ENCODE results near the gene ASB4. TPM values are rescaled to one million over a fixed set of nuclear protein-coding genes. Genes with fewer than 3 reads are reported as not detected.
"Not testable (repeated sequence)": the region's sequence is repeated elsewhere in the genome, so short reads cannot be mapped to it uniquely, and the experiment has no call there.

ASB4 gene
- total and polyA plus RNA-seq, 4 donors = 0.09 to 1.1 (median 0.38) TPM

DNA sequence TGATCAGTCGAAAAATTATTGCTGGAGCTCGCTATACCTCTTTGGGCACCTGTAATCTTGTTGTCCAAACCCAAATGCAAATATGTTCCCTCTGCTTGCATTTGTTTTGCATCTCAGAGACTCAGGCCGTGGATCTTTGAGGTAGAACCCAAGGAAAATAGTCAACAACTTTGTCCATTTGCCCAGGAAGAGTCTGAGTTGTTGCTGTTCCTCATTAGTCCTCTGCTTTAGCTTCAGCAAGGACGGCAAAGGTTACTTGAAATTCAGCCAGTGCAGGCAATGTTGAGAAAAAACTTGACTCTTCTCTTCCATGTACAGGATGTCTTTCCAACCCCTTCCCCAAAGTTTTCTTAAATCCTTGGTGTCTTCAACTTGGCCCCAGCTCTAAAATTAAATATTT lies 64.8 kb downstream of the ASB4 start:
- no peaks in the 10 kb centered on the region for H3K27me3 ChIP-seq (ENCODE audit: control insufficient read depth in 4 of 4, insufficient read depth in 4 of 4, low read length in 3 of 4)
- WGBS = 21% methylated on average over 4 of the region's 4 CpGs
- TF ChIP-seq ATF3 (IDR thresholded peaks at IDR 0.05) (no peak), FOXA2 (IDR thresholded peaks at IDR 0.05) (no peak), SP1 (IDR thresholded peaks at IDR 0.05) (no peak), RXRA (IDR thresholded peaks at IDR 0.05) (no peak), JUND (IDR thresholded peaks at IDR 0.05) (no peak), HNF4A (conservative IDR thresholded peaks at IDR 0.05) (no peak), TAF1 (conservative IDR thresholded peaks at IDR 0.05) (no peak)
- TF ChIP-seq, protein P1, sequence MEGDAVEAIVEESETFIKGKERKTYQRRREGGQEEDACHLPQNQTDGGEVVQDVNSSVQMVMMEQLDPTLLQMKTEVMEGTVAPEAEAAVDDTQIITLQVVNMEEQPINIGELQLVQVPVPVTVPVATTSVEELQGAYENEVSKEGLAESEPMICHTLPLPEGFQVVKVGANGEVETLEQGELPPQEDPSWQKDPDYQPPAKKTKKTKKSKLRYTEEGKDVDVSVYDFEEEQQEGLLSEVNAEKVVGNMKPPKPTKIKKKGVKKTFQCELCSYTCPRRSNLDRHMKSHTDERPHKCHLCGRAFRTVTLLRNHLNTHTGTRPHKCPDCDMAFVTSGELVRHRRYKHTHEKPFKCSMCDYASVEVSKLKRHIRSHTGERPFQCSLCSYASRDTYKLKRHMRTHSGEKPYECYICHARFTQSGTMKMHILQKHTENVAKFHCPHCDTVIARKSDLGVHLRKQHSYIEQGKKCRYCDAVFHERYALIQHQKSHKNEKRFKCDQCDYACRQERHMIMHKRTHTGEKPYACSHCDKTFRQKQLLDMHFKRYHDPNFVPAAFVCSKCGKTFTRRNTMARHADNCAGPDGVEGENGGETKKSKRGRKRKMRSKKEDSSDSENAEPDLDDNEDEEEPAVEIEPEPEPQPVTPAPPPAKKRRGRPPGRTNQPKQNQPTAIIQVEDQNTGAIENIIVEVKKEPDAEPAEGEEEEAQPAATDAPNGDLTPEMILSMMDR (IDR thresholded peaks at IDR 0.05; ENCODE audit: low read depth, low read length, missing input control) = no peak
- TF ChIP-seq, protein P2, sequence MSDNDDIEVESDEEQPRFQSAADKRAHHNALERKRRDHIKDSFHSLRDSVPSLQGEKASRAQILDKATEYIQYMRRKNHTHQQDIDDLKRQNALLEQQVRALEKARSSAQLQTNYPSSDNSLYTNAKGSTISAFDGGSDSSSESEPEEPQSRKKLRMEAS (IDR thresholded peaks at IDR 0.05) = no peak
- TF ChIP-seq, protein P3, sequence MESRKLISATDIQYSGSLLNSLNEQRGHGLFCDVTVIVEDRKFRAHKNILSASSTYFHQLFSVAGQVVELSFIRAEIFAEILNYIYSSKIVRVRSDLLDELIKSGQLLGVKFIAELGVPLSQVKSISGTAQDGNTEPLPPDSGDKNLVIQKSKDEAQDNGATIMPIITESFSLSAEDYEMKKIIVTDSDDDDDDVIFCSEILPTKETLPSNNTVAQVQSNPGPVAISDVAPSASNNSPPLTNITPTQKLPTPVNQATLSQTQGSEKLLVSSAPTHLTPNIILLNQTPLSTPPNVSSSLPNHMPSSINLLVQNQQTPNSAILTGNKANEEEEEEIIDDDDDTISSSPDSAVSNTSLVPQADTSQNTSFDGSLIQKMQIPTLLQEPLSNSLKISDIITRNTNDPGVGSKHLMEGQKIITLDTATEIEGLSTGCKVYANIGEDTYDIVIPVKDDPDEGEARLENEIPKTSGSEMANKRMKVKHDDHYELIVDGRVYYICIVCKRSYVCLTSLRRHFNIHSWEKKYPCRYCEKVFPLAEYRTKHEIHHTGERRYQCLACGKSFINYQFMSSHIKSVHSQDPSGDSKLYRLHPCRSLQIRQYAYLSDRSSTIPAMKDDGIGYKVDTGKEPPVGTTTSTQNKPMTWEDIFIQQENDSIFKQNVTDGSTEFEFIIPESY (IDR thresholded peaks at IDR 0.05) = no peak
- H3K4me1 ChIP-seq (ENCODE audit: control insufficient read depth in 4 of 4, insufficient read depth in 4 of 4, low read length in 3 of 4) = peaks cover 29 to 73% (median 63%) of the 10 kb centered on the region in 4 donors
- no peak for DNase-seq (ENCODE audit: low spot score)
- H3K9ac ChIP-seq (ENCODE audit: low read depth in 1 of 2, low read length in 2 of 2) = peak overlapping the region in 1 of 2 donors; percentile 8
- peak overlapping the region in 1 of 3 donors; percentile 5 for H3K4me3 ChIP-seq (ENCODE audit: low read depth in 1 of 3, low read length in 3 of 3)
- H3K9me3 ChIP-seq (ENCODE audit: control insufficient read depth in 4 of 4, low read length in 3 of 4) = no peaks in the 10 kb centered on the region
- no peaks in the 10 kb centered on the region for H3K36me3 ChIP-seq (ENCODE audit: control insufficient read depth in 4 of 4, insufficient read depth in 3 of 4, low read depth in 1 of 4, low read length in 3 of 4)
- H3K27ac ChIP-seq (ENCODE audit: low read depth in 1 of 2, low read length in 2 of 2) = peak overlapping the region; percentile 71 to 81

GRCh38 chr7:95552010-95552926 lies 66.5 kb downstream of the ASB4 start:
- not testable (repeated sequence) for H3K9ac ChIP-seq (ENCODE audit: low read depth in 1 of 2, low read length in 2 of 2); H3K9me3 ChIP-seq (ENCODE audit: control insufficient read depth in 4 of 4, low read length in 3 of 4); H3K27ac ChIP-seq (ENCODE audit: low read depth in 1 of 2, low read length in 2 of 2); DNase-seq (ENCODE audit: low spot score); H3K36me3 ChIP-seq (ENCODE audit: control insufficient read depth in 4 of 4, insufficient read depth in 3 of 4, low read depth in 1 of 4, low read length in 3 of 4); H3K4me3 ChIP-seq (ENCODE audit: low read depth in 1 of 3, low read length in 3 of 3); H3K27me3 ChIP-seq (ENCODE audit: control insufficient read depth in 4 of 4, insufficient read depth in 4 of 4, low read length in 3 of 4)
- WGBS = 94% methylated on average over 45 of the region's 45 CpGs
- peaks cover 25 to 56% (median 46%) of the 10 kb centered on the region in 4 donors for H3K4me1 ChIP-seq (ENCODE audit: control insufficient read depth in 4 of 4, insufficient read depth in 4 of 4, low read length in 3 of 4)

- 28% methylated on average over 2 of the region's 2 CpGs for WGBS
- Histone ChIP-seq H3K9ac (ENCODE audit: low read depth in 1 of 2, low read length in 2 of 2) (no peak overlapping the region), H3K4me3 (ENCODE audit: low read depth in 1 of 3, low read length in 3 of 3) (no peak overlapping the region), H3K4me1 (ENCODE audit: control insufficient read depth in 4 of 4, insufficient read depth in 4 of 4, low read length in 3 of 4) (peaks cover 23 to 49% (median 43%) of the 10 kb centered on the region in 4 donors), H3K9me3 (ENCODE audit: control insufficient read depth in 4 of 4, low read length in 3 of 4) (no peaks in the 10 kb centered on the region), H3K27ac (ENCODE audit: low read depth in 1 of 2, low read length in 2 of 2) (peak overlapping the region; percentile 58 to 81), H3K36me3 (ENCODE audit: control insufficient read depth in 4 of 4, insufficient read depth in 3 of 4, low read depth in 1 of 4, low read length in 3 of 4) (no peaks in the 10 kb centered on the region), H3K27me3 (ENCODE audit: control insufficient read depth in 4 of 4, insufficient read depth in 4 of 4, low read length in 3 of 4) (no peaks in the 10 kb centered on the region)
- TF ChIP-seq JUND (IDR thresholded peaks at IDR 0.05) (peak in 1 of 2 donors; percentile 26), SP1 (IDR thresholded peaks at IDR 0.05) (peak; percentile 52), EGR1 (IDR thresholded peaks at IDR 0.05; ENCODE audit: low read depth in 2 of 2) (no peak), GABPA (IDR thresholded peaks at IDR 0.05 in 1 of 2, conservative IDR thresholded peaks at IDR 0.05 in 1 of 2) (no peak), HNF4G (IDR thresholded peaks at IDR 0.05) (no peak), RXRA (IDR thresholded peaks at IDR 0.05) (peak in 1 of 2 donors; percentile 69), YY1 (IDR thresholded peaks at IDR 0.05) (peak; percentile 24), HNF4A (conservative IDR thresholded peaks at IDR 0.05) (peak; percentile 69 to 71), TAF1 (conservative IDR thresholded peaks at IDR 0.05) (no peak), RAD21 (IDR thresholded peaks at IDR 0.05) (no peak), NR2F2 (IDR thresholded peaks at IDR 0.05) (no peak)
- TF ChIP-seq, protein P1 (IDR thresholded peaks at IDR 0.05; ENCODE audit: low read depth, low read length, missing input control) = no peak
- TF ChIP-seq, protein P3 (IDR thresholded peaks at IDR 0.05) = no peak
- DNase-seq (ENCODE audit: low spot score) = no peak
These were observed 68.2 kb downstream of the ASB4 start for GRCh38 chr7:95553939-95554338.
